Umbilical cord (tissue), 2 donors: ENCODE measurements around the gene DMWD. TPM values are rescaled to one million over a fixed set of nuclear protein-coding genes. Genes with fewer than 3 reads are reported as not detected.
"Not testable (repeated sequence)": the region's sequence is repeated elsewhere in the genome, so short reads cannot be mapped to it uniquely, and the experiment has no call there.

Experiments
- DNase-seq: peaks from one replicate; pipeline ENCODE4 v3.0.0-alpha.2; 2015; ENCODE audit warnings: low spot score
- total RNA-seq: library from RNA; depleted of rRNA; stranded (reverse); fragments of >200 nt; gene quantifications from one replicate; pipeline ENCODE4 v1.2.3, GENCODE V29; 2014; ENCODE audit warnings: low replicate concordance; ENCODE audit not compliant: insufficient read depth

Gene DMWD
- total RNA-seq, 1 donor from 2014 or later, result 23.8 TPM

- DNase-seq, result not testable (repeated sequence)
Observed at GRCh38 chr19:45751483-45751882, 41.2 kb downstream of the DMWD start.

- DNase-seq, result no peak
Observed at GRCh38 chr19:45747513-45747912, 45.1 kb downstream of the DMWD start.

- DNase-seq, result no peak
Observed at GRCh38 chr19:45746866-45747265, 45.8 kb downstream of the DMWD start.

- no peak for DNase-seq
Observed at GRCh38 chr19:45745606-45746005, 47.0 kb downstream of the DMWD start.

- DNase-seq, result no peak
Observed at GRCh38 chr19:45742969-45743368, 49.7 kb downstream of the DMWD start.

- DNase-seq, result no peak
Observed at GRCh38 chr19:45739498-45740439, 52.9 kb downstream of the DMWD start.

GRCh38 chr19:45733160-45733810, 59.4 kb downstream of the DMWD start, which contains the start of gene MEIOSIN:
TSS of gene MEIOSIN (plus strand) at chr19:45733439. CDS start at chr19:45735377, 1,938 bp downstream.
- DNase-seq, result no peak

Other genes starting within 250 kb of the DMWD start
- gene OPA3, start 208.0 kb downstream of the DMWD start, total RNA-seq, result 4.8 TPM
- 0.48 TPM for gene GPR4, start 190.6 kb downstream of the DMWD start, total RNA-seq
- gene EML2, start 153.4 kb downstream of the DMWD start, total RNA-seq, result 4.6 TPM
- 0.72 TPM for gene GIPR, start 124.6 kb downstream of the DMWD start, total RNA-seq
- 108 TPM for gene SNRPD2, start 100.9 kb downstream of the DMWD start, total RNA-seq
- gene QPCTL, start 100.2 kb downstream of the DMWD start, total RNA-seq, result 9.4 TPM
- gene FBXO46, start 61.9 kb downstream of the DMWD start, total RNA-seq, result 13.0 TPM
- gene MEIOSIN, start 59.4 kb downstream of the DMWD start, total RNA-seq, result not detected
- 18.8 TPM for gene SIX5, start 23.6 kb downstream of the DMWD start, total RNA-seq
- gene DMPK, start 10.4 kb downstream of the DMWD start, total RNA-seq, result 91.2 TPM
- not detected for gene RSPH6A, start 22.5 kb upstream of the DMWD start, total RNA-seq
- 23.1 TPM for gene SYMPK, start 70.3 kb upstream of the DMWD start, total RNA-seq
- not detected for gene FOXA3, start 71.5 kb upstream of the DMWD start, total RNA-seq
- gene IRF2BP1, start 93.3 kb upstream of the DMWD start, total RNA-seq, result 16.9 TPM
- gene MYPOP, start 109.8 kb upstream of the DMWD start, total RNA-seq, result not detected
- gene NANOS2, start 121.9 kb upstream of the DMWD start, total RNA-seq, result not detected
- 6.0 TPM for gene NOVA2, start 181.0 kb upstream of the DMWD start, total RNA-seq
- 5.8 TPM for gene CCDC61, start 202.6 kb upstream of the DMWD start, total RNA-seq
- not detected for gene PGLYRP1, start 230.2 kb upstream of the DMWD start, total RNA-seq
- 3.4 TPM for gene IGFL4, start 248.2 kb upstream of the DMWD start, total RNA-seq